HG03432 (cell line): ENCODE data around the gene LYRM4.

ENCODE experiments used
- ATAC-seq: cut with Tn5 transposase; IDR thresholded peaks from one replicate; pipeline ENCODE4 v1.9.1; 2021; ENCODE audit warnings: mild to moderate bottlenecking, moderate library complexity; ENCODE audit not compliant: unreplicated experiment

LYRM4 gene

DNA sequence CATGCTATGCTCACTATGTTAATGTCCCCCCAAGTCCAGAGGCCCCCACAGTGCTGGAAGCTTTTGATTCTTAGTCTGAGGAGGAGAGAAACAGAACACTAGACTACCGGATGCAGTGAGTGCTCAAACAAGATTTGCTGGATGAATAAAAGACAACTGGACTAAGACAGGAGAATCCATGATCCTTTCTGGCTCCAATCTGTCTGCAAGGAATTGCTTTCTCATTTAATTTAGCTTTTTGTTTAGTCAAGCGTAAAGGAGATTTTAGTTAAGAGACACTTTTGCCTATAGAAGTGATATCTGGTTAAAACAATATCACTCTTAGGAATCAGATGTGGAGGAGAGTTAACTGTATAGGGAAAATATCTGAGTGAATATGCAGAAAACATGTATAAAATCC is 13.5 kb downstream of the LYRM4 start:
- ATAC-seq: no peak

DNA sequence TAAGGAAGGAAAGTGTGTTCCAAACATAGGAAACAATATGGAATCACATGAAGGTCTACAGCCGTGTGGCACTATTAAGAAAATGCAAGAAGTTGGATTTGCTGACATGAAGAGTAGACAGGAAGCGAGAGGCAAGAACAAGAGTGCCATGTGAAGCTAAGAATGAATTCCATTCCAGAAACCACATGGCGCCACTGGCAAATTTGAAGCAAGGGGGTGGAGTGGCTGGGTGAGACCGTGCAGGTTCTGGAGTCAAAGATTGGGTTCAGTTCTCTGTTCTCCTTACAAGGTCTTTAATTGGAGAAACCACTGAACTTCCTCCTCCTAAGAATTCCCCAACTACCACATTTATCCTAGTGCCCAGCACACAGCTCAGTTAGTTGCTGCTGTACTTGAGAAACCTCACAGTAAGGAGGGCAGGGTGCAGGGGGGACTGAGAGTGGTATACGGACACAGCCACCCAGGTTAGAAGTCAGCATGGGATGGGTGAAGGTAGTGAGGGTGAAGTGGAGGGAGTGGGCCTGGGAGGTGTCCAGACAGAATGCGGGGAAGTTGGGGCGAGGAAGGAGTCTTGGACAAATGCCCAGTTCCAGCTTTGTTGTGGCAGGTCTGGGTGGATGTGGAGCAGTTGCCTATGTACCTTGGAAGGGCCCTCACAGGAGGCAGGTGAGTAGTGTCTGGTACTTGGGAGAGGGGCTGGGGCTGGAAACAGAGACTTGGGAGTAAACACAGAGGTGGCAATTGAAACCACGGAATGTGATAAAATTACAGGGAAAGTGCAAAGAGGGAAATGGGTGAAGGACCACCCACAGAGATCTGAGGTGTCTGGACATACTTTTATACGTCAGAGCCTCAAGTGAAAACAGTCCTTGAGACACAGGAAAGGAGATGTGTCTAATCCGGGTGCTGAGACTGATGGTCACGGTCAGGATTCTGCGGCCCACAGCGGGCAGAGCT is 14.3 kb downstream of the LYRM4 start:
- ATAC-seq: no peak

- no peak for ATAC-seq
Observed at GRCh38 chr6:5243069-5243468, 17.7 kb downstream of the LYRM4 start.

- ATAC-seq: no peak
Observed at GRCh38 chr6:5241252-5241651, 19.5 kb downstream of the LYRM4 start.

DNA sequence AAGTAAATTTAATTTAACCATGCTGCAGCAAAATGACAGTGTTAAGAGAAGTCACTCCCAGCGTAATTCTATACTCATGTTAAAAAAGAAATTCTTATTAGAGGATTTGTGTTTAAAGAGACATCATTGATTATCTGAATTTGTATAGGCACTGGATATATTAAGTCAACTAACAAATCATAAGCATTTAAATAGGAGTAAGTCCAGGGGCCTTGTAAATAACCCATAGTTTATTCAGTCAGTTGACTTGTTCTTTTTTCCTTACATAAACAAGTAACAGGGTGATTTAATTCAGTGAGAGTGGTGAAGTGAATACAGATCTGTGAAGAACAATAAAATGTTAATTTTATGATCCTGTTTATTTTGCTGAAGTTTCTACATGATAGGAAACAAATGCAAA is 22.4 kb downstream of the LYRM4 start:
- ATAC-seq: no peak

GRCh38 chr6:5237805-5238204 is 22.9 kb downstream of the LYRM4 start:
- ATAC-seq: no peak

GRCh38 chr6:5235830-5236229 is 24.9 kb downstream of the LYRM4 start:
- no peak for ATAC-seq

- no peak for ATAC-seq
Observed at GRCh38 chr6:5234874-5235273, 25.9 kb downstream of the LYRM4 start.

GRCh38 chr6:5231289-5231688 is 29.5 kb downstream of the LYRM4 start:
- no peak for ATAC-seq

GRCh38 chr6:5230081-5230480 is 30.7 kb downstream of the LYRM4 start:
- ATAC-seq: no peak

DNA sequence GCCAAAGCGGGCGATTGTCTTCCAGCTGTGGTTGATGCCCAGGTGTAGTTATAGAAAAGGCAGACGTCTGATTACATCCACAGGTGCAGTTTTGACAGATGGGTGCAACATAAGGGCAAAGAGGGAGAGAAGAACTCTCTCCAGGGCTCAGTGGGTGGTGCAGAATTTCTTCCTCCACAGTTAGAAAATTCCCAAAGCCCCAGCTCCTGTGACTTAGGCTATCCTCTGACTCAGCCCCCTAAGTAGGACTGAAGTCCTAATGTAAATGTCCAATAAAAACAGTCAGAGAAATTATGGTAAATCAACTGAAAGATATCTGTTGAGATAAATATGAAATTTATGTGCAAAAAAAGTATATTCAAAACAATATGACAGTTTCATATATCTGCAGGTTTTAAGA is 31.4 kb downstream of the LYRM4 start:
- no peak for ATAC-seq

GRCh38 chr6:5223309-5223708 is 37.4 kb downstream of the LYRM4 start:
- ATAC-seq: no peak

- no peak for ATAC-seq
Observed at GRCh38 chr6:5220443-5220842, 40.3 kb downstream of the LYRM4 start.

DNA sequence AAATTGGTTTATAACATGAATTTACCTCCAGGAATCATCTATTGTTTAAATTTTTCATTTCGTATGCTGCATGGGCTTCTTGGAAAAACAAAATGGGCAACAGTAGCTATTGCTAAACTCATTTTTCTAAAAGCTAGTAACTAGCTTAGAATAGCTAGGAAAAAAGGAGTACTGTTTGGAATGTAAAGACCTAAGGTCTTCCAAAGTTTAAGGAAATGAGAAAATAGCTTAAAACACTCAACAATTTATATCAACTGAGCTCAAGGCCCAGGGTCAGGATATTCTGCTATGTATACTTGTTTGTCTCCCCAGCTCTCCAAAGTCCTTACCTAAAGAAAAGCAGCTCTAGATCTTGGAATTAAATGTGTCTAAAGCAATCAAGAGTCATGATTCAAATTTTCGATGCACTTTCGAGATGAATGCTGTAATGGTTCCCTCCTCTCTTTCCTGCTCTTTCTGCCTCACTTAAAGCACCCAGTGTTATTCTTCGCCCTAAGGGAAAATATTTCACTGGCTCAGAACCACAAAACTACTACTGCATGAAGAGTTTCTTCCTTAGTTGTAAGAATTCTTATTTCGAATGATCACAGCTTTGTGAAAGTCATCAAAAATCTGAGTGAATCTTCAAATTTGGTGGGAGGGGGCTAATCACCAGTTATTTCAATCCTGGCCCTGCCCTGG is 41.6 kb downstream of the LYRM4 start:
- ATAC-seq: no peak

DNA sequence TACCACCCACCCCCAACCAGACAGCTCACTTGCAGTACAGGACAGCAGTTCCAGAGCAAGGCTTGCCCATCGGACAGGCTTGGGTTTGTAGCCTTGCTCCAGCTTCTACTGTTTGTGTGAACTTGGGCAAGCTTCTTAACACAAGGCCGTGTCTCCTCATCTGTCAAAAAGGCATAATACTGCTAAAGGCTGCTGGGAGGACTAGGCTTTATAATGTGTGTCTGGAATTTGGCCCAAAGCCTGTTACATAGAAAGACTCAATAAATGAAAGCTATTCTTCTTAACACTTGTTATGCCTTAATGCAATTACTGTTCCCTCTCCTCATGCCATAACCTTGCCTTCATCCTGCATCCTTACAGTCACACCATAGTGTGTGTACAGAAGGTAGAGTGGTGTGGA is 43.4 kb downstream of the LYRM4 start:
- ATAC-seq: no peak

- no peak for ATAC-seq
Observed at GRCh38 chr6:5215799-5216198, 45.0 kb downstream of the LYRM4 start.

GRCh38 chr6:5215159-5215558 is 45.6 kb downstream of the LYRM4 start:
- no peak for ATAC-seq

GRCh38 chr6:5214570-5215052 is 46.1 kb downstream of the LYRM4 start:
- ATAC-seq: no peak

GRCh38 chr6:5213836-5214235 is 46.9 kb downstream of the LYRM4 start:
- no peak for ATAC-seq

DNA sequence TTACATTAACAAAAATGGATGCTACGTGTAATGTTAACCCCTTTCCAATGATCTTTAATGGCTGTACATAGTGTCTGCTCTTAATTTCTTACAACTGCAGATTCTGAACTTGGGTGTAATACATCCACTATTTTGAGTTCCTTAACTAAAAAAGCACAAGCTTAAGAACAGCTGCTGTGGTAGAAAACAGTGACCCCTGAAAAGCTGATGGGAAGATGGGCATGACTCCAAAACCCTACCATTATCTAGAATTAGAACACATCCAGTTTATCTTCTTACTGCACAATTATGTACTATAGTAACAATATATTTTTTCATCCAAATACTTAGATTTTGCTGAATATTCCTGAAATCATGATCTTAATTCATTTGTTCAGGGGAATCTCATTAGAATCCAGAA is 49.3 kb downstream of the LYRM4 start:
- ATAC-seq: no peak

- no peak for ATAC-seq
Observed at GRCh38 chr6:5208471-5208971, 52.2 kb downstream of the LYRM4 start.

DNA sequence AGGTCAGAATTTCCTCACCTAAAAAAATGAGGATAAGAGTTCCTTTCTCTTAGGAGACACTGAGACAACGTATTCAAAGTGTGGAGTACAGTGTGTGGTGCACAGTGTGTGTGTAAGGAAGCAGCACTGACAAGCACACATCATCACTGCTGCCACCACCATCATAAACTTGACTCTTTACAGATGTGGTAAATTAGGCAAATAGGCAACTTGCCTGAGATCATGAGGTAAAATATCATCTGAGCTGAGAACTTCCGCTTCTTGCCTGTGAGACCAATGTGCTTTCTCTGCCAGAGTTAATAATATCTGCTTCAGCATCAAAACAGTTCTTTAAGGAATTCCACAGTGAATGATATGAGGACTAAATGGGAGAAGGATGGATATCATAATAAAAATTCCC is 52.7 kb downstream of the LYRM4 start:
- no peak for ATAC-seq
